Muscle layer of duodenum (tissue), 2 donors: Measurements from ENCODE around the gene IFNA17.
"Not testable (repeated sequence)": the region's sequence is repeated elsewhere in the genome, so short reads cannot be mapped to it uniquely, and the experiment has no call there.

ENCODE experiments used
- H3K27ac ChIP-seq: one replicate; pipeline ENCODE4 v1.7.0; 2013; ENCODE audit warnings: mild to moderate bottlenecking, low read length
- H3K27me3 ChIP-seq: one replicate; pipeline ENCODE4 v1.7.0; 2013; ENCODE audit warnings: low read depth, mild to moderate bottlenecking, control low read depth, low read length
- H3K36me3 ChIP-seq, 2 donors: one replicate each; pipeline ENCODE4 v1.7.0; 2013; ENCODE audit warnings: low read length in 2 of 2, control low read depth in 1 of 2, mild to moderate bottlenecking in 1 of 2; ENCODE audit not compliant: insufficient read depth in 2 of 2, control insufficient read depth in 1 of 2
- H3K4me1 ChIP-seq, 2 donors: one replicate each; pipeline ENCODE4 v1.7.0; 2013; ENCODE audit warnings: low read length in 2 of 2, mild to moderate bottlenecking in 2 of 2, control low read depth in 1 of 2, moderate library complexity in 1 of 2; ENCODE audit not compliant: insufficient read depth in 2 of 2, control insufficient read depth in 1 of 2
- H3K4me3 ChIP-seq, 2 donors: one replicate each; pipeline ENCODE4 v1.7.0; 2013; ENCODE audit warnings: low read length in 2 of 2, low read depth in 1 of 2, mild to moderate bottlenecking in 1 of 2
- H3K9me3 ChIP-seq, 2 donors: one replicate each; pipeline ENCODE4 v1.7.0; 2013; ENCODE audit warnings: low read length in 2 of 2, control low read depth in 1 of 2, mild to moderate bottlenecking in 1 of 2; ENCODE audit not compliant: control insufficient read depth in 1 of 2
- donor health status: healthy.

IFNA17 gene

GRCh38 chr9:21205204-21205603, 22.8 kb downstream of the IFNA17 start:
- Histone ChIP-seq H3K36me3 (no peaks in the 10 kb centered on the region), H3K27me3 (no peaks in the 10 kb centered on the region), H3K4me1 (no peaks in the 10 kb centered on the region), H3K4me3 (no peak overlapping the region), H3K27ac (no peak overlapping the region), H3K9me3 (no peaks in the 10 kb centered on the region)

GRCh38 chr9:21202105-21202504, 25.9 kb downstream of the IFNA17 start, which contains the start of gene IFNA7:
IFNA7 (minus strand) TSS chr9:21202205; CDS start chr9:21202165, 40 bp downstream.
- not testable (repeated sequence) for H3K36me3 ChIP-seq, H3K27me3 ChIP-seq, H3K4me1 ChIP-seq, H3K4me3 ChIP-seq, H3K27ac ChIP-seq, H3K9me3 ChIP-seq

GRCh38 chr9:21194867-21195776, 32.9 kb downstream of the IFNA17 start:
- not testable (repeated sequence) for H3K27me3 ChIP-seq, H3K27ac ChIP-seq, H3K9me3 ChIP-seq, H3K4me3 ChIP-seq, H3K4me1 ChIP-seq, H3K36me3 ChIP-seq

GRCh38 chr9:21187487-21187886, 40.5 kb downstream of the IFNA17 start, which contains the start of gene IFNA4:
IFNA4 (minus strand) TSS chr9:21187587; CDS start chr9:21187531, 56 bp downstream.
- H3K4me1 ChIP-seq, H3K36me3 ChIP-seq, H3K9me3 ChIP-seq, H3K27me3 ChIP-seq, H3K27ac ChIP-seq, H3K4me3 ChIP-seq: not testable (repeated sequence)

GRCh38 chr9:21182810-21183736, 44.9 kb downstream of the IFNA17 start:
- H3K27ac ChIP-seq, H3K4me1 ChIP-seq, H3K36me3 ChIP-seq, H3K9me3 ChIP-seq, H3K27me3 ChIP-seq, H3K4me3 ChIP-seq: not testable (repeated sequence)
